Mesodermal cell (in vitro differentiated cells): ENCODE measurements around the gene CTR9.
"Not testable (repeated sequence)": the region's sequence is repeated elsewhere in the genome, so short reads cannot be mapped to it uniquely, and the experiment has no call there.

Experiments
- H3K27ac ChIP-seq: 2 replicates; pipeline ENCODE4 v1.7.0; 2013; ENCODE audit warnings: mild to moderate bottlenecking, low read depth, low read length, moderate library complexity; ENCODE audit not compliant: severe bottlenecking
- H3K36me3 ChIP-seq: 2 replicates; pipeline ENCODE4 v1.7.1; 2013; ENCODE audit warnings: mild to moderate bottlenecking, low read length, moderate library complexity; ENCODE audit not compliant: control insufficient read depth, insufficient read depth
- H3K4me1 ChIP-seq: one replicate; pipeline ENCODE4 v1.7.1; 2013; ENCODE audit warnings: mild to moderate bottlenecking, low read length; ENCODE audit not compliant: insufficient read depth, control insufficient read depth, poor library complexity, severe bottlenecking
- H3K4me3 ChIP-seq: 2 replicates; pipeline ENCODE4 v1.7.0; 2013; ENCODE audit warnings: low read length, control low read depth, mild to moderate bottlenecking; ENCODE audit not compliant: insufficient read depth, poor library complexity, severe bottlenecking; ENCODE audit errors: extremely low read depth
- H3K9me3 ChIP-seq: 2 replicates; pipeline ENCODE4 v1.7.1; 2013; ENCODE audit warnings: mild to moderate bottlenecking, low read length, moderate library complexity; ENCODE audit not compliant: control insufficient read depth
- WGBS, 2 experiments: methylation state at CpG; one replicate each; pipeline ENCODE4 v1.1.5; 2013; ENCODE audit warnings: missing lambda C conversion rate in 2 of 2; ENCODE audit not compliant: insufficient coverage in 2 of 2; 5-methylcytosine and 5-hydroxymethylcytosine counted together

The CTR9 gene

GRCh38 chr11:10822491-10822890 is 71.4 kb downstream of the CTR9 start:
- not testable (repeated sequence) for H3K36me3 ChIP-seq, H3K4me1 ChIP-seq, H3K4me3 ChIP-seq, H3K9me3 ChIP-seq, H3K27ac ChIP-seq
- WGBS, 2 experiments, result no CpG with 5 or more reads among the region's 3 CpGs

- WGBS, 2 experiments, result 80% methylated on average over 2 of the region's 2 CpGs; no CpG with 5 or more reads in 1 of the 2 experiments
Observed at GRCh38 chr11:10823152-10823579, 72.1 kb downstream of the CTR9 start.

GRCh38 chr11:10824888-10825287 is 73.8 kb downstream of the CTR9 start:
- H3K27ac ChIP-seq, result no peak overlapping the region
- H3K4me1 ChIP-seq, result no peaks in the 10 kb centered on the region
- no peaks in the 10 kb centered on the region for H3K36me3 ChIP-seq
- H3K4me3 ChIP-seq, result no peak overlapping the region
- peaks cover 3% of the 10 kb centered on the region for H3K9me3 ChIP-seq
- WGBS, 2 experiments, result 76 to 88% methylated on average over 2 to 3 of the region's 3 CpGs

More at GRCh38 chr11:10823152-10823579, 72.1 kb downstream of the CTR9 start:
- Histone ChIP-seq H3K4me3 (no peak overlapping the region), H3K9me3 (no peaks in the 10 kb centered on the region), H3K4me1 (no peaks in the 10 kb centered on the region), H3K36me3 (no peaks in the 10 kb centered on the region), H3K27ac (no peak overlapping the region)

- H3K9me3 ChIP-seq, result peaks cover 3% of the 10 kb centered on the region
- no peaks in the 10 kb centered on the region for H3K4me1 ChIP-seq
- WGBS, 2 experiments, result 36 to 50% methylated on average over 2 of the region's 2 CpGs
- no peaks in the 10 kb centered on the region for H3K36me3 ChIP-seq
- H3K27ac ChIP-seq, result no peak overlapping the region
- H3K4me3 ChIP-seq, result no peak overlapping the region
Observed at GRCh38 chr11:10828402-10828801, 77.4 kb downstream of the CTR9 start.

GRCh38 chr11:10829139-10829538 is 78.1 kb downstream of the CTR9 start:
- H3K27ac ChIP-seq, result no peak overlapping the region
- WGBS, 2 experiments, result 92 to 98% methylated on average over 3 to 4 of the region's 4 CpGs
- H3K36me3 ChIP-seq, result no peaks in the 10 kb centered on the region
- no peak overlapping the region for H3K4me3 ChIP-seq
- peaks cover 3% of the 10 kb centered on the region for H3K9me3 ChIP-seq
- H3K4me1 ChIP-seq, result no peaks in the 10 kb centered on the region
